ENCODE measurements around the gene NDUFC1.

The NDUFC1 gene

DNA sequence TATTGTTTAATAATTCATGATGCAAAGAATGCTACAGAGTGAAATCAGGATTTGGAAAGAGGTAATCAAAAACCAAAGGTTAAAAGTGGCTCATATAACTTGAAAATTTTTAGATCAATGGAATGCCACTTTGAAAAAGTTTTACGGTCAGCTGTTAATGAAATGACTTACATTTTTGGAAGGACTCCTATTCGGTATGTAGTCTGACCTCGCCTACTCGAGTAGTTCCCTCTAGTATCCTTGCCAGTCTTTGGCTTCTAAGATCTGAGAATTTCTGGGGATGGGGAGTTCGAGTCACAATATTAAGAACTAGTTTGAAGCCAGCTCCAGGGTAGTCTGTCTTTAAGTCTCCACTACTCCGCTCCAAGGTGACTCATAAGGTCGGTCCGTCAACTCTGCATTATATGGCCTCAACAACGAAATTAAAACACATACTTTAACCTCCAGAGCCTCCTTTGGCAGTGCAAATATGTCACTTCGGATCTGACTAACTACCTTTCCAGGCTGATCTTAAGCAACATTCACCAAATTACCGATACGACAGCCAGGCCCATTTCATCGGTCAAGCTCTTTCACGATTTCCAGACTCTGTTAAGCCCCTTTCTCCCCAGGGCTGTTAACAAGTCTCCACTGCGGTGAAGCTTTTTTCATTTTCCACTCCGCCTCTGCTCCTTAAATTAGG lies 1.7 kb downstream of the NDUFC1 start:
- peak overlapping the region; percentile 91 for H3K4me3 ChIP-seq (ENCODE audit: low read length)
- DNase-seq (ENCODE audit: low read depth, low spot score) = no peak

DNA sequence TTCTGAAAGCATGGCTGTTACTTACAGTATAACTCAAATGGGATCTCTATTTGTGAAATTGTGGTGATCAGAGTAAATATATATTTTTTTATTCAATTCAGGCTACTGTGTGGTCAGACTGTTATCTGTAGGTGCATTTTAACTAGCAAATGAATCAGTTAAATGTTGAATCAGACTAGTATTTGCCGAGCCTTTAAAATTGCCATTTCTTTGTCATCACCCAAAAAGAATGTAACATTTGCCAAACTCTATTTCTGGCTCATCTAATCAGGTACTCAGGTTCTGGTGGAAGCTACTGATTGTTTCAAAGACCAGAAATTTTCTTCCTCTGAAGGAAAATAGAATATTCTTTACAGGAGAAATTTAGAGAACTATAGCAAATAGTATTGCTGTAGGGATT lies 2.7 kb downstream of the NDUFC1 start:
- DNase-seq (ENCODE audit: low read depth, low spot score) = no peak
- no peak overlapping the region for H3K4me3 ChIP-seq (ENCODE audit: low read length)

DNA sequence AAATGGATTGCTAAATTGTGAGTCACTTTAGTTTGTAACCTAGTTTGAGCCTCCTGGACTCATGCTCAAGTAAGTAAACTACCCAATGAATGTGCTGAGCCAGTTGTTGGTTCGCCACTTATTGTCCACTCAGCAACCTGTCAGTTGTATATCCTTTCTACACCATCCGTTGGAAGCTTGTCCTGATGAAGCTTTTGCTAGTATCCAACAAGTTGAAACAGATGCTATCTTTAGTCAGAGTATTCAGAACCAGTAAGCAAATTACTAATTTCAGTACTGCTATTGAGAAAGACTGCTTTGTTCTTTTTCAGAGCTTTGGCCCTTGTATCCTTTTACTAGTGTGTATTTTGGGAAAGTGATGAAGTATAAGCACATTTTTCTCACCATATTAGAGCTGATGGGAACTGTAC lies 5.3 kb downstream of the NDUFC1 start:
- DNase-seq (ENCODE audit: low read depth, low spot score) = no peak
- no peak overlapping the region for H3K4me3 ChIP-seq (ENCODE audit: low read length)

DNA sequence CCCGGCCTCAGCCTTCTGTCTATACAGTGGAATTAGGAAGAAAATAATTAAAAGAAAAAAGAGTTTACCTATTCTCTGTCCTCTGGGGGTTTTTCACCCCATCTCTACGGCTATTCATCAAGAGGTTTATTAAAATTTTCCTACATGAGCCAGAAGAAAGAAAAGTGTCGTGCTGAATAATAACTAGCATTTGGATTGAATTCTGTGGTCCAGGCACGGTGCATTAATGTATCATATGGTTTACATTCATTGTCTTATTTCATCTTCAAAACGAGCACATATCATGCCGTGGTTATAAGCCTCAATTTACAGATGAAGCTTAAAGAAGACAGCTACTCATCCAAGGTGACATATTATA lies 6.4 kb downstream of the NDUFC1 start:
- DNase-seq (ENCODE audit: low read depth, low spot score) = no peak

DNA sequence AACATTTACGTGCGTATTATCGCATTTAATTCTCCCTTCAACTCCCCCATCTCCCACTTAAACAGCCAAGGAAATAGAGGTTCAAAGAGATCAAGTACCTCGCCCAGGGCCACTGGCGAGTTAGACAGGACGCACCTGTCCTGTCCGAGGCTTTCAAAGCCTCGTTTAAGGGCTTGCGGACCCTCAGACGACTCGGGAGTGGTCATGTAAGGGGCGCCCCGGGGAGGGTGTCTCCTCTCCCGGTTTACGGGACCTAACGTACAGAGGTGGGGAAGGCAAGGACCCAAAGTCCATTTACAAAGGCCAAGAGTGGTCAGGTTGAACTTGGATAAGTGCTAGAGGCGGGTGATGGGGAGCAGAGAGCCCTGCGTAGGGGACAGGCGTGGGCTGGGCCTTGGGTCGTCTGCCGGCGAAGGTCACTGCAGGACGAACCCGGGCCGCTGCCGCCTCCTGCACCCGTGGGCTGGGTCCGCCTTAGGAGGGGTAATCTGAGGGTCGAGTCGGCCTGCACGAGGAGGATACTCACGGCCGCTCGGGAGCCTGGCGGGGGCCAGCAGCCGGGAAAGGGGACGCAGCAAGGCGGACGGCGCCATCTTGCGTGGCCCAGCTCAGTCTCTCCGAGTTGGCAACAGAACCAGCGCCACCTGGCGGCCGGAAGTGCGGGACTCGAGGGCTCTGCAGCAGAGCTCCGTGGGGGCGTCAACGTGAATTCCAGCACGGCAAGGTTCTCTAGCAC lies 6.9 kb downstream of the NDUFC1 start:
- DNase-seq (ENCODE audit: low read depth, low spot score) = peak; percentile 90
- peak overlapping the region; percentile 94 for H3K4me3 ChIP-seq (ENCODE audit: low read length)

More for the DNA sequence above, 6.4 kb downstream of the NDUFC1 start:
- peak overlapping the region; percentile 94 for H3K4me3 ChIP-seq (ENCODE audit: low read length)

DNA sequence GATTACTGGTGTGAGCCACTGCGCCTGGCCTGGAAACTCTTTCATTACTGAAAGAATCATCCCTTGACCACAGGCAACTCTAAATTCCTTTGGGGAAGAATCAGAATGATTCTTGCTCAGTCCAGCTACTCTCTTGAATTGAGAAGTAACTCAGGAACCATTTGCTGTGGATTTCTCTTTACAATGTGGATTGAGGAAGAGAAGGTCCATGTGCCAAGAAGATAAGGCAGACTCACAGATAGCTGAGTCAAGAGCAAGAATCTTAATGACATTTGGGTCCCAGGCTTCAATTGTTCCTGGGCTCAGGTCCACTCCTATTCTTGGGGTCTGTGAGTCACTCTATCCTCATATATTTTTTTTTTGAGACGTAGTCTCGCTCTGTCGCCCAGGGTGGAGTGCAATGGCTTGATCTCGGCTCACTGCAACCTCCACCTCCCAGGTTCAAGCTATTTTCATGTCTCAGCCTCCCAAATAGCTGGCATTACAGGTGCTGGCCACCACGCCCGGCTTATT lies 16.0 kb downstream of the NDUFC1 start:
- no peak for DNase-seq (ENCODE audit: low read depth, low spot score)
- no peak overlapping the region for H3K4me3 ChIP-seq (ENCODE audit: low read length)

DNA sequence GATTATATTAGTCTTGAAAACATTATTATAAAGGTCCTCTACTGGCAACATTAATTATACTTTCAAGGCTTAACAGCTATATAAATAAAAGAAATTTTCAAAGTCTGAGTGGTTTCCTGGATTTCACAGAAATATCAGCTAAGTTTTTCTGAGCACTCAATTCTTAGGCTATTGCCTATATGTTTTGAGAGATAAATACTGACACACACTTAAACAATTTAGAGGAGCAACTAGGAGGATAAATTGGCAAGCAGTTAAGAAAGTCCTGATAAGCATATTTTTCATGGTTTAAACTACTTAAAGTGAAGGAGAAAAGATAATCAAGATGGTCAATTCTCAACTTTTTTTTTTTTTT lies 19.6 kb downstream of the NDUFC1 start:
- DNase-seq (ENCODE audit: low read depth, low spot score) = no peak
- H3K4me3 ChIP-seq (ENCODE audit: low read length) = no peak overlapping the region

DNA sequence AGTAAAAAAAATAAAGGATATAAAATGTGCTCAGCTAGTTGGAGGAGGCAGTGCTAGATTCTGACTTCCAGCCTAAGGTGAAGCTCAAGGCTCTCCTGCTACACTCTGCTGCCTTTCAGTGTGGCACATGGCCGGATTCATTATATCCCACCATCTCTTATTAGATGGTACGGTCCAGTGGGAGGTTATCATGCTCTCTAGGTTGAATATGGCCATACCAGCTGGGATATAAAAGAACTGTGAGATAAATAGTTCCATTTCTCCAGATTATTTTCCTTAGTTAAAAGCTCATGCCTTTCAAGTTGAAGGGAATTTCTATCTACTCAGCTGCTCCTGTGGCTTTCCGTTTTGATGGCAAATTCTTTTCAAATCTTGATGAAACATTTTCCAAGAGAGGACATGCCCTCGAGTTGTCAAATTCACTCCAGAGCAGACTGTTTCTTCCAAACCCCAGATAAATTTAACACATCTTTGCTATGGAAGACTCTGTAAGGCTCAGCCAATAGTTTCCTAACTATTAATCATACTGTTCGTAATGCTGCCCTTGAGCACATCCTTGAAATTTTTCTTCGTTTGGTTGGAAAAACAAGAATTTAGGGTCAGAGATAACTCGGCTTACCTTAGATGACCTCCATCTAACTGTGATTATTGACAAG lies 20.1 kb downstream of the NDUFC1 start:
- H3K4me3 ChIP-seq (ENCODE audit: low read length) = no peak overlapping the region
- no peak for DNase-seq (ENCODE audit: low read depth, low spot score)

DNA sequence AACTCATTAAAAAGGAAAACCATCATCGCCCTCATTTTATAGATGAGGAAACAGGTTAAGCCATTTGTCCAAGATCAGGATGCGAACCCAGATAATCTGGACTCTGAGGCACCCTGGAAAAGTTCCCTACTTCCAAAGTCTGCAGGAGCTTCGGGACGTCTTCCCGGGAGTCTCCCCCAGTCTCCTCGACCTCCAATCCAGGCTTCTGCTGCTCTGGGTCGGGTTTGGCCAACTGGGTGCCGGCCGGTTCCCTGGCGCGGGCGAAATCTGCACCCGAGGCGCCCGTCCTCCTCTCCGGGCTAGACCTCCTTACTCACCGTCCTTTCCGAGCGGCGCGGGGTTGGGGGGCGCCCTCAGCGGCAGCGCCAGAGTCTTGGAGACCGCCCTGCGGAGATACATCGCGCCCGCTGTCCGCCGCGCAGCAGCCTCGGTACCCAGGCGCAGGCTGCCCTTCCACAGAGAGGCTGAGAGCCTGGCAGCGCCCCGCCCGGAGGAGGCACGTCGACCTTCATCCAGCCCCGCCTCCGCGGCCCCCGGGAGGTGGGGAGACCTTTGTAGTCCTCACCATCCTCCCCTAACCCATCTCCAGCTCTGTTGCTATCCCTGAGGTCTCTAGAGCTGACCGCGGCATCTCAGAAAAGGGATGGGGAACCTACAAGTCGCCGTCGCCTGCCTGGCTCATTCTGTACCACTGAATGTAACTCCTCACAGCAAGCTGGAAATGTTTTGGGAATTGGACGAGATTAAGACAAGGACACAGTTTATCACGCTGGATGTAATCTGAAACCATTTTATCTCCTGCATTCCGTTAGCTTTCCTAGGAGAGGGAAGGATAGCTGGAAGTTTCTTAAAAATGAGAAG lies 22.3 kb downstream of the NDUFC1 start, which contains the start of gene MGARP:
Gene MGARP (minus strand): TSS at position 466 of the 861 bp plus-strand sequence. CDS start 67 bp downstream, at position 399.
- no peak within 1 kb of the TSS for H3K4me3 ChIP-seq (ENCODE audit: low read length)
- no peak for DNase-seq (ENCODE audit: low read depth, low spot score)

DNA sequence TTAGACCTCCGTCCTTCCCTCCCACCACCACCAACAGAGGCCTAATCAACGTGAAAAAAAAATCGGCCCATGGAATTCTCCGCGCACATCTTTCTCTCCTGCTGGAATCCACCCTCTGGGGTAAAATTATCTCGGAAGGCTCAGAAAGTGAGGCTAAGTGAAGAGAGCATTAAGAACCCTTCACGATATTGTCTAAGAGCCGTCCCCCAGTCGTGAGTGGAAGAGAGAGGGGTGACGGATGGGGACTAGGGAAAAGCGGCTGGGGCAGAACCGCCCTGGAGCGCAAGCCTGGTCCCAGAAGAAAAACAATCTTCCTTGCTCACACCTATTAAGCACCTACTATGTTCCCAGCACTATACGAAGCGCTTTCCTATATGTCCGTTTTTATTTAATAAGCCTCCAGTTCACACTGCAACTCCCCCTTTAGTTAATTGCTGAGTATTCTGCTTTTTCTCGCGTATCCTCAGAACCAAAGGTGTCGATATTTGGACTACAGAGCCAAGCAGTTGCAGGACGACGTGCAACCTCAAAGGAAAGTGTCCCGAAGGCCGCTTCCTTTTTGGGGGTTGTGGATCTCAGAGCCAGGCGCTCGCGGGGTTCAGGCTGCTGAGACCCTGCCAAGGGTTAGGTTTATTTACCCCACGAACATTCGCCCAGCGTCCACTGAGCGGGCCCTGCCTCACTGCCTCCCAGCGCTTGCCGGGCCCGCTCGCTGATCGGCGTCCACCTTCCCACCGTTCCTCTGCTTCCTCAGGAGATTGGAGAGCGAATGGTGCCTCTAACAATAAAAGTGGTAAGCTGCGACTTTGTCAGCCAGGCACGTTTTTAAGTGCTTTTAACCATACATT lies 23.1 kb downstream of the NDUFC1 start:
- no peak for DNase-seq (ENCODE audit: low read depth, low spot score)
- no peak overlapping the region for H3K4me3 ChIP-seq (ENCODE audit: low read length)

DNA sequence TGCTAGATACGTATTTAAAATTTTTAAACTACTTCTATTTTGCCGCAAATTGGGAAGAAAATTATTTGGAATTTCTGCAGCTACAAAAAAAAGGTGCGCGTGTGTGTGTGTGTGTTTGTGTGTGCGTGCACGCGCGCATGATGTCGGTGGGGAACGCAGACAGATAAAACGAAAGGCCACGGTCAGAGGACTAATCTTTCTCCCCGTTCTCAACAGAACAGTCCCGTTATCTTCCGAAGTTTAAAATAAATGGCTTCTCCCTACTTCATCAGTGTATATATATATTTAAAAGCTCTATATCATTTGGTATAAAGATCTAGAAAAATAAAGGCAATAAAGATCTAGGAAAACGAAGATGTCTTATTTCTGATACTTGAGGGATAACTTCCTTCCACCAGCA lies 23.8 kb downstream of the NDUFC1 start:
- DNase-seq (ENCODE audit: low read depth, low spot score) = no peak
- H3K4me3 ChIP-seq (ENCODE audit: low read length) = no peak overlapping the region

DNA sequence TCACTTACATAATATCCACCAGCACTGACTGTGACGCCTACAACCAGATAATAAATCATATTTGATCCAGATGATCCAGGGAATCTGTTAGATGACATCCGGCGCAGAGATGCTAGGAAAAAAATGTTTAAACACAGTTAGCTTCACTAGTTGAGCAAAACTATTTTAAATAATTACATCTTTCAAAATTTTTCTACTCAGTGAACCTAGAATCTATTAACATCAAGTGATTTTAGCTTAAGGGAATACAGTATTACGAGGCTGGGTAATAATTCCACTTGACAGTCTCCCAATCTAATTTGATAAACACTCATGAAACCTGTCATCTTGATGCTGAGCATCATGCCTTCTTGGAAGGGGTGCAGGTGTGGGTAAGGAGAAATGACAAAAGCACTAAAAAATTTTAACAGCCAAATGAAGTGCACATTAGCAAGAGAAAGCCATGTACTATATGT lies 27.0 kb downstream of the NDUFC1 start:
- DNase-seq (ENCODE audit: low read depth, low spot score) = no peak
- H3K4me3 ChIP-seq (ENCODE audit: low read length) = no peak overlapping the region

DNA sequence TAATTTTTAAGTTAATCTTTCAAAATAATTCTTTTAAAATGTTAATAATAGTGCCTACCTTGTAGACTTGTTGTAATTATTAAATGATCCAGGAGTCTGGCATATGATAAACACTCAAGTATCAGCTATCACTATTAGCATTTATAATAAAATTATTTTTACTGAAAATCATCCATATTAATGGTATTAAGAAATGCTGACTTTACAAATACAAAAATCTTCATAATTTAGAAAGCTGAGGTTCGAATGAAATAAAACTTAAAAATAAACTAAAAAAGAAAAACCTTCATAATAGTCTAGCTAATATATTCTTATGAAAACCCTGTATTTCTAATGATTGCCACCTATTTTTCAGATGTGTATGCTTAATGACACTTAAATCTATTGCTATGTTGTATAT lies 27.5 kb downstream of the NDUFC1 start:
- no peak overlapping the region for H3K4me3 ChIP-seq (ENCODE audit: low read length)

DNA sequence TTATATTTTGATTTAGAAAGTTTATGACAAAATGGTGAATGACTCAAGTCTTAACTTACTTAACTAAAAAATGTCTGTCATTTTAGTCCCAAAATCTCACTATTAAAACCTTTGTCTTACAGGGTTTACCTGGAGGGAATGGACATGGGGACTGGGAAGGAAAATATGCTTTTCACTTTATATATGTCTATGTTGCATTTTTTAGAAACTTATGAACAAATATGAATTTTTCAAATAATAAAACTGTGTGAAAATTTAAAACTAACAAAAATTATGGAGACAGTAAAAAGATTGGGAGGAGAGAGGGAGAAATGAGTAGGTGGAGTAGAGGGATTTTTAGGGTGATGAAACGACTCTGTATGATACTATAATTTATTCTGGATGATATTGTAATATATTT lies 28.4 kb downstream of the NDUFC1 start:
- no peak overlapping the region for H3K4me3 ChIP-seq (ENCODE audit: low read length)
- no peak for DNase-seq (ENCODE audit: low read depth, low spot score)

More for the DNA sequence above, 27.5 kb downstream of the NDUFC1 start:
- no peak for DNase-seq (ENCODE audit: low read depth, low spot score)

DNA sequence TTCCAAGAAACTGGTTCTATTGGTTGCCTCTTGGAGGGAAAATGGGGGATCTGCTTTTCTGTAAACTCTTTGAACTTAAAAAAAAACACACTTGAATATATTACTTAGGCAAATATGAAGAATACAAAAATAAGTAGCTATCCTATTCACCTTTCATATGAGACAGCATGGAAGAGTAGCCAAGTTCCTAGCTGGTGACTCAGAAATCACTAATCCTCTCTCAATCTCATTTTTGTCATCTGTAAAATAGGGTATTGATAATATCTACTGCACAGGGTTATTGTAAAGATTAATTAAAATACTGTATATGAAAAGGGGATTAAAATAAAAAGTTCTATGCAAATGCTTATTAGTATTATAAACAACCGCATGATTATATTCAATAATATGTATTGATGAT lies 35.0 kb downstream of the NDUFC1 start:
- DNase-seq (ENCODE audit: low read depth, low spot score) = no peak
- no peak overlapping the region for H3K4me3 ChIP-seq (ENCODE audit: low read length)

DNA sequence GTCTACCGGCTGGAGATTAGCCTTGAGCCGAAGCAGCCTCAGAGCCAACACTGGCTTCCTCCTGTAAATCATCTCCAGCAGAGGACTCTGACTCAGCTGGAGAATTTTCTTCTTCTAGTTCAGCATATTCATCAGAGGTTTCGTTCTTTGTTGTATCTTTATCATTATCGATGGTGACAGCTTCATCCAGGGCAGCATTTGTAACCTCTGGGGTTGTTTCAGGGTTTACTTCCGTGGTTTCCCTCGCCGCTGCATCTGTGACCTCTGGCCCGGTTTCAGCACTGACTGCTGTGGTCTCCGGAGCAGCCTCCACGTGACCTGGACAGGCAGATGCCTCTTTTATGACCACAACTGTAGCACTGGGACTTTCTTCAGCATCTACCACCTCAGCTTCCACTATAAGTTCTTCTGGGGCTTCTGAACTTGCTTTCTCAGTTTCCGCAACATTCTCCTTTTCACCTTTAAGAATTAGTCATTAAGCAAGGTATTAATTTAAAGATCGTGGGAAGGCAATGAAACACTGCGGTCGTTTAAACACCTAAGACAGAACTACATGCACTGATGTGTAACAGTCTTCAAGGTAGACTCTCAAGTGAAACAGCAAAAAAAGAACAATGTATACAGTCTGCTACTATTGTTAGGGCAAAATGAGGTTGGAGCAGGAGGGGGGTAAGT lies 35.6 kb downstream of the NDUFC1 start:
- DNase-seq (ENCODE audit: low read depth, low spot score) = peak; percentile 65
- H3K4me3 ChIP-seq (ENCODE audit: low read length) = peak overlapping the region; percentile 36

DNA sequence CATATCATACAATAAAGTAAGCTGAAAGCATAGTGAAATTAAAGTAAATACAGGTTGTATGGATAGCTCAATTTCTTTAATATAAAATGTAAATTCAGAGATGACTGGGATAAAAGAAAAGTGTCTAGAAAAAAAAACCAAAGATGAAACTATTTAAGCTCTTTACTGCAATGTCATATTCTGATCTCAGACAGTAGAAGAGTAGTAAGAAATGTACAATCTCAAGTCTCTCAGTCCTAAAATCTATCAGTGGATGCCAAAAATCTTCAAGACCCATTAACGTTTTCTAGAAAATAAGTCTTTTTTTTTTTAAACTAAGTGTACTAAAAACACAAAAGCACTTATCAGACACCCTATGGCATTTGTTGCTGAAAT lies 36.1 kb downstream of the NDUFC1 start:
- DNase-seq (ENCODE audit: low read depth, low spot score) = no peak
- H3K4me3 ChIP-seq (ENCODE audit: low read length) = peak overlapping the region; percentile 36

DNA sequence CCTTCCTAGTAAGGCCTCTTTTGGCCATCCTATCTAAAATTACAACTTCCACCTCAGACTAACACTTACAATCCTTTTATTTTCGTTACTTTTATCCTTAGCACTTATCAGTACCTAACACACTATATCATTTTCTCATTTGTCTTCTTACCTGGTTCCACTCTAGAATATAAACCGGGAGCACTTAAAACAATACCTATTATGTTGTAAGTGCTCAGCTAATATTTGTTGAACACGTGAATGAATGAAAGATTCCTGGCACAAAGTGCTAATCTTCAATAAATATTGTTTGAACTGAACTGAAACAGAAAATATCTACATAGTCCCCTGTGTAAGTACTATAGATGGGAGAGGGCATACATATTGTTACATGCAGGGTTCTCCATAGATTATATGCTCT lies 36.6 kb downstream of the NDUFC1 start:
- no peak for DNase-seq (ENCODE audit: low read depth, low spot score)
- H3K4me3 ChIP-seq (ENCODE audit: low read length) = no peak overlapping the region

Measured in Jurkat, Clone E6-1 (cell line).